SU-DHL-6 (cell line): ENCODE results near the gene EZR.

Source experiments
- H2AFZ ChIP-seq: fragments of 200-600 bp; sonication (generic); 2 replicates; pipeline ENCODE4 v1.6.1; 2014; ENCODE audit warnings: low read depth, mild to moderate bottlenecking, moderate library complexity, mixed read lengths, antibody characterized with exemption, low read length; ENCODE audit not compliant: severe bottlenecking
- H3F3A ChIP-seq: fragments of 200-600 bp; shearing (Covaris generic); 2 replicates; pipeline ENCODE4 v1.6.0; 2016; ENCODE audit warnings: antibody characterized with exemption, mild to moderate bottlenecking; ENCODE audit not compliant: insufficient read depth
- H3K27ac ChIP-seq: fragments of 200-600 bp; sonication (generic); 2 replicates; pipeline ENCODE4 v1.5.1; 2016; ENCODE audit warnings: low read depth, mild to moderate bottlenecking, low read length, moderate library complexity, mixed read lengths
- H3K27me3 ChIP-seq: fragments of 200-600 bp; sonication (generic), shearing (Covaris generic); 2 replicates; pipeline ENCODE4 v1.6.0; 2014; ENCODE audit warnings: mild to moderate bottlenecking, low read length
- H3K36me3 ChIP-seq: fragments of 200-600 bp; sonication (generic); 2 replicates; pipeline ENCODE4 v1.6.1; 2014; ENCODE audit warnings: mild to moderate bottlenecking, low read length, mixed read lengths
- H3K4me2 ChIP-seq: fragments of 300-600, 200-600 bp; shearing (Covaris generic), sonication (generic); 2 replicates; pipeline ENCODE4 v1.6.0; 2014; ENCODE audit warnings: low read length, low read depth, mild to moderate bottlenecking; ENCODE audit not compliant: poor library complexity, severe bottlenecking
- H3K4me3 ChIP-seq: fragments of 200-600 bp; sonication (generic); 2 replicates; pipeline ENCODE4 v1.5.1; 2014; ENCODE audit warnings: antibody characterized with exemption, low read length, mild to moderate bottlenecking, mixed read lengths; ENCODE audit not compliant: insufficient read depth, poor library complexity, severe bottlenecking
- H3K79me2 ChIP-seq: fragments of 200-600 bp; sonication (generic); 2 replicates; pipeline ENCODE4 v1.6.1; 2014; ENCODE audit warnings: mild to moderate bottlenecking, low read length, moderate library complexity; ENCODE audit not compliant: insufficient read depth
- H3K9ac ChIP-seq: fragments of 200-600 bp; sonication (generic); 2 replicates; pipeline ENCODE4 v1.7.0; 2014; ENCODE audit warnings: mild to moderate bottlenecking, low read length
- H3K9me2 ChIP-seq: fragments of 200-600 bp; sonication (generic); replicated peaks from 2 replicates; pipeline ENCODE4 v1.6.1; 2014; ENCODE audit warnings: low read length; ENCODE audit not compliant: insufficient read depth
- H3K9me3 ChIP-seq: fragments of 200-600 bp; sonication (generic); 2 replicates; pipeline ENCODE4 v1.6.1; 2014; ENCODE audit warnings: low read length, mixed read lengths; ENCODE audit not compliant: insufficient read depth
- H4K20me1 ChIP-seq: fragments of 200-600 bp; sonication (generic); 2 replicates; pipeline ENCODE4 v1.6.1; 2014; ENCODE audit warnings: low read depth, mild to moderate bottlenecking, antibody characterized with exemption, low read length, moderate library complexity, mixed read lengths
- EZH2phosphoT487 ChIP-seq: fragments of 200-600 bp; sonication (generic), shearing (Covaris generic); conservative IDR thresholded peaks from 2 replicates; pipeline ENCODE4 v1.6.1; 2018; ENCODE audit warnings: mild to moderate bottlenecking, antibody characterized with exemption, low read length, moderate library complexity, mixed read lengths
- TF ChIP-seq, protein P1 (sequence below): fragments of 200-600 bp; sonication (generic); IDR thresholded peaks from one replicate; pipeline ENCODE4 v1.5.1; 2017; ENCODE audit warnings: antibody characterized with exemption, mild to moderate bottlenecking, low read length, moderate library complexity; ENCODE audit not compliant: insufficient read depth, poor library complexity, severe bottlenecking

EZR gene

DNA sequence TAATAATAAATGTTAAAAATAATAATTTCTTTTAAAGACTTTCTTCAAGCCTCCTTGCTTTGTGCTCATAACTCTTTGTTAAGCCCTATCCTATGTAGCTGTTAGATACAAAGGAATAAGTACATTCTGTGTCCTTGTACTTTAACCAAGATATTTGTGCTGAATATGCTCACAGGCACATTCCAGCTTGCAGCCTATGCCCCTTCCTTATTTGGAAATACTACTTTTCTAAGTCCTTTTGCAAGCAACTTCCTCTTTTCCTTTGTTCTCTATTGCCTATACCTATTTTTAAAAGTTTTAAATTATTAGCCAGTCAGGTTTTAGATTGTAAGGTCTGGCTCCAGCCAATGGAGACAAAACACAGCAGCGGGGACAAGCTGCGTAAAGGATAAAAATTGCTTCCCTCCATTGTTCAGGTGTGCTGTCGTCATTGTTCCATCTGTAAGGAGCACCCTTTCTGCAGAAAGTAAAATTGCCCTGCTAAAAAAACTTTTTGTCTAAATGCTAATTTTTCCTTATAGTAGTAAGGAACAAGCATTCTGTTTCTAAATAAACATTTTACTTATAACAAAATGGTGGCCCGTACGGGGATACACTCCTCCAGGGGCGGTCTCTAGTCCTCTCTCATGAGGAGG, 89.1 kb downstream of the EZR start:
- no peak overlapping the region for H3K4me3 ChIP-seq
- H3K36me3 ChIP-seq, result no peaks in the 10 kb centered on the region
- no peaks in the 10 kb centered on the region for H3F3A ChIP-seq
- H4K20me1 ChIP-seq, result no peaks in the 10 kb centered on the region
- no peaks in the 10 kb centered on the region for H3K79me2 ChIP-seq
- H3K4me2 ChIP-seq, result no peak overlapping the region
- TF ChIP-seq, protein P1, sequence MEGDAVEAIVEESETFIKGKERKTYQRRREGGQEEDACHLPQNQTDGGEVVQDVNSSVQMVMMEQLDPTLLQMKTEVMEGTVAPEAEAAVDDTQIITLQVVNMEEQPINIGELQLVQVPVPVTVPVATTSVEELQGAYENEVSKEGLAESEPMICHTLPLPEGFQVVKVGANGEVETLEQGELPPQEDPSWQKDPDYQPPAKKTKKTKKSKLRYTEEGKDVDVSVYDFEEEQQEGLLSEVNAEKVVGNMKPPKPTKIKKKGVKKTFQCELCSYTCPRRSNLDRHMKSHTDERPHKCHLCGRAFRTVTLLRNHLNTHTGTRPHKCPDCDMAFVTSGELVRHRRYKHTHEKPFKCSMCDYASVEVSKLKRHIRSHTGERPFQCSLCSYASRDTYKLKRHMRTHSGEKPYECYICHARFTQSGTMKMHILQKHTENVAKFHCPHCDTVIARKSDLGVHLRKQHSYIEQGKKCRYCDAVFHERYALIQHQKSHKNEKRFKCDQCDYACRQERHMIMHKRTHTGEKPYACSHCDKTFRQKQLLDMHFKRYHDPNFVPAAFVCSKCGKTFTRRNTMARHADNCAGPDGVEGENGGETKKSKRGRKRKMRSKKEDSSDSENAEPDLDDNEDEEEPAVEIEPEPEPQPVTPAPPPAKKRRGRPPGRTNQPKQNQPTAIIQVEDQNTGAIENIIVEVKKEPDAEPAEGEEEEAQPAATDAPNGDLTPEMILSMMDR, result no peak
- TF ChIP-seq EZH2phosphoT487, result no peak
- peaks cover 7% of the 10 kb centered on the region; the same call in 1 of the 2 replicates for H3K9me3 ChIP-seq
- H3K27ac ChIP-seq, result no peak overlapping the region
- H2AFZ ChIP-seq, result no peak overlapping the region
- no peak overlapping the region for H3K9ac ChIP-seq
- no peaks in the 10 kb centered on the region for H3K9me2 ChIP-seq
- H3K27me3 ChIP-seq, result no peaks in the 10 kb centered on the region

DNA sequence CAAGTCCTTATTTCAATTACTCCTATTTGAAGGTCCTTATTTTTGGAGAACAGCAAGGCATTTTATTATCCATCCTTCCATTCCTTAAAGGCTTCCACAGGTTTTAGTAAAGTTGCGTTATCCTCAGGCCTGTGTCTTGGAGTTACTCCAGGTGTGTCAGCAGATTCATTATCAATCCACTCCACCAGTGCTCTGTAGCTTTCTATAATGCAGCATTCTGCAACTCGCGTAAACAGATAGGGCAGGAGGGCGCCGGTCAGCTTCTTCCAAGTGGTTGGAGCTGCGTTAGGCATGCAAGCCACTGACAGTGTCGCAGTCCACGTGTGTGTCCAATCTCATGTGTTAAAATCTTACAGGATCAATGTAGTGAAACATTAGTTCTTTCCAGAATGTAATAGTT, 93.5 kb downstream of the EZR start:
- TF ChIP-seq, protein P1, result no peak
- TF ChIP-seq EZH2phosphoT487, result no peak
- Histone ChIP-seq H2AFZ (no peak overlapping the region), H3K36me3 (no peaks in the 10 kb centered on the region), H3K9ac (no peak overlapping the region), H3K4me3 (no peak overlapping the region), H3K4me2 (no peak overlapping the region), H3F3A (no peaks in the 10 kb centered on the region), H4K20me1 (no peaks in the 10 kb centered on the region), H3K27me3 (no peaks in the 10 kb centered on the region), H3K9me3 (no peaks in the 10 kb centered on the region), H3K27ac (no peak overlapping the region), H3K79me2 (no peaks in the 10 kb centered on the region), H3K9me2 (no peaks in the 10 kb centered on the region)

DNA sequence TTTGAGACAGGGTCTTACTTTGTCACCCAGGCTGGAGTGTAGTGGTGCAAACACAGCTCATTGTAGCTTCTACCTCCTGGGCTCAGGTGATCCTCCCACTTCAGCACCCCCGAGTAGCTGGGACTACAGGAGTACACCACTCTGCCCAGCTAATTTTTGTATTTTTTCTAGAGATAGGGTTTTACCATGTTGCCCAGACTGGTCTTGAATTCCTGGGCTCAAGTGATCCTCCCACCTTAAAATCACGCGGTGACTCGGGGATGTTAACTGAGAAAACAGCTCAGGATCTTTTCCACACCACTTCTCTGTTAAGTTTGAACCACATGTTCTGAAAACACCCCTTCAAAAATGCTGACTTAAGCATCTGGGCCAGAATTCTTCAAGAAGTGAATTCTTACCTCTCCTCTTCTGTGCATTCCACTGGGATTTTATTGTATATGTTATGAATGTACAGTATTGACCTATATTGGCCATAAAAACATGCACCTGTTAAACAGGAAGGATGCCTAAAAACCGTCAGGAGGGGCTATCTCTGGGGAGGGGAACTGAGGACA, 96.9 kb downstream of the EZR start:
- Histone ChIP-seq H2AFZ (no peak overlapping the region), H3K9me2 (no peaks in the 10 kb centered on the region), H4K20me1 (no peaks in the 10 kb centered on the region), H3K9ac (no peak overlapping the region), H3K79me2 (no peaks in the 10 kb centered on the region), H3K9me3 (no peaks in the 10 kb centered on the region), H3K27ac (no peak overlapping the region), H3K36me3 (no peaks in the 10 kb centered on the region), H3K4me3 (no peak overlapping the region), H3F3A (peaks cover 3% of the 10 kb centered on the region), H3K27me3 (no peaks in the 10 kb centered on the region), H3K4me2 (no peak overlapping the region)
- TF ChIP-seq EZH2phosphoT487, result no peak
- TF ChIP-seq, protein P1, result no peak
